GM12865 (cell line): ENCODE measurements around the gene BTD.
"Not testable (repeated sequence)": the region's sequence is repeated elsewhere in the genome, so short reads cannot be mapped to it uniquely, and the experiment has no call there.

Source experiments
- DNase-seq: peaks from one replicate; pipeline ENCODE4 v3.0.0; 2010; ENCODE audit warnings: low read depth
- H3K4me3 ChIP-seq: 2 replicates; pipeline ENCODE4 v1.5.1; 2011; ENCODE audit warnings: mild to moderate bottlenecking, low read depth, low read length, control low read depth
- CTCF ChIP-seq: IDR thresholded peaks from 2 replicates; pipeline ENCODE4 v1.5.1; 2011; ENCODE audit warnings: low read length, control low read depth, low read depth, inconsistent platforms; ENCODE audit not compliant: insufficient read depth; ENCODE audit errors: missing control alignments

The BTD gene

GRCh38 chr3:15585111-15585845 lies 16.3 kb upstream of the BTD start:
- DNase-seq, result no peak
- no peak for TF ChIP-seq CTCF
- H3K4me3 ChIP-seq, result no peak overlapping the region

- H3K4me3 ChIP-seq, result no peak overlapping the region
- no peak for DNase-seq
- TF ChIP-seq CTCF, result no peak
These were observed 10.3 kb upstream of the BTD start for GRCh38 chr3:15591242-15591641.

GRCh38 chr3:15591928-15592327 lies 9.6 kb upstream of the BTD start:
- DNase-seq, result no peak
- no peak for TF ChIP-seq CTCF
- H3K4me3 ChIP-seq, result no peak overlapping the region

GRCh38 chr3:15592968-15593367 lies 8.6 kb upstream of the BTD start:
- no peak overlapping the region for H3K4me3 ChIP-seq
- no peak for DNase-seq
- TF ChIP-seq CTCF, result no peak

GRCh38 chr3:15595955-15596354 lies 5.6 kb upstream of the BTD start:
- DNase-seq, result no peak
- no peak overlapping the region for H3K4me3 ChIP-seq
- TF ChIP-seq CTCF, result no peak

GRCh38 chr3:15601046-15601398 lies 523 bp upstream of the BTD start:
- peak overlapping the region; percentile 96 for H3K4me3 ChIP-seq
- no peak for DNase-seq
- TF ChIP-seq CTCF, result no peak

- DNase-seq, result no peak
- TF ChIP-seq CTCF, result no peak
These were observed 596 bp downstream of the BTD start for GRCh38 chr3:15602146-15602536.

GRCh38 chr3:15602816-15603215 lies 1.3 kb downstream of the BTD start:
- H3K4me3 ChIP-seq, result peak overlapping the region; percentile 96
- not testable (repeated sequence) for DNase-seq

More at GRCh38 chr3:15602146-15602536, 596 bp downstream of the BTD start:
- peak overlapping the region; percentile 96 for H3K4me3 ChIP-seq

GRCh38 chr3:15604584-15604983 lies 3.0 kb downstream of the BTD start:
- DNase-seq, H3K4me3 ChIP-seq: not testable (repeated sequence)
